Activated CD4-positive, alpha-beta T cell treated with anti-CD3 and anti-CD28 coated beads for 1 hour (primary cell): Measurements from ENCODE around the gene TSGA10IP.
A peak's percentile ranks its signal among the peaks of the same experiment; 100 is the strongest.

Experiments
- DNase-seq: peaks from one replicate; pipeline ENCODE4 v3.0.0-alpha.2; 2020

TSGA10IP gene

DNA sequence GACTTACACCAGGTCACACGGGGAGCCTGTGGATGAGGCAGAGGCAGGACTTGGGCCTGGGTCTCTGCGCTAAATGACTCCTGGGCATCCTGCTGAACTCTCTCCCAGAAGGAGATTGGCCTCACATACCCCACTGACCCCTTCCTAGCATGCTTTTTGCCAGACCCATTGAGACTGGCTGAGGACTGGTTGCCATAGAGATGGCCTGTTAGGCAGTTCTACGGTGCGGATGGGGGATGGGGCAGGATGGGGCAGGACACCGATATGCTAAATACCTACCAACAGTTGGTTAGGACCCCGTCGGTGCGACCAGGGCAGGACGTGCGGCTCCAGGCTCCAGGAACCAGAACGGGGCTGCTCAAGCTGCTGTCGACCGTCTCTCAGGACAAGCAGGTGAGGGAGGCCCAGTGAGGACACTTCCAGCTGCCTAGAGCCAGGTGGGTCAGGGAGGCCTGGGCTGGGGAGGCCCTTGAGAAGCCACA, at the start of gene TSGA10IP:
Gene TSGA10IP (plus strand): TSS at position 51 of the 482 bp plus-strand sequence. CDS start 196 bp downstream, at position 247.
- no peak for DNase-seq

DNA sequence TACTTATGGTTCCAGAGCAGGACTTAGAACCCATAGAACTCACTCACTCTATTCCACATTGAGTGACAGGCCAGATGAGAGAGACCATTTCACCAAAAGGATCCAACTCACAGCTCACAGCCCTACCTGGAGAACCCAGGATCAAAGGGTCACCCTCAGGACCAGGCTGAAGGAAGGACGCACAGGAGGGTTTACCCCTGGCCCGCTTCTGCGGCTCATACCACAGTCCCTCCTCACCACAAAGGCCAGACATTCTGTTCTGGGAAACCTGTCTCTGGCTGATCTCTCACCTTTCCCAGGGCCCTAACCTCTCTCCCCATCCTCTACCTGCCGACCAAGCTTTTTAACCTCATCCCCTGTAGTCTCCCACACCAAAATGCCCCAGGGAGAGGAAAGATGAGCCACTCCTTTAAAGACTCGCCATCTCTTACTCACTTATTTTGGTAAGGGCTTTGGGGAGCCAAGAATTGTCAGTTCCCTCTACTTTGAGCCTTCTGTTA, 49.7 kb upstream of the TSGA10IP start:
- no peak for DNase-seq

DNA sequence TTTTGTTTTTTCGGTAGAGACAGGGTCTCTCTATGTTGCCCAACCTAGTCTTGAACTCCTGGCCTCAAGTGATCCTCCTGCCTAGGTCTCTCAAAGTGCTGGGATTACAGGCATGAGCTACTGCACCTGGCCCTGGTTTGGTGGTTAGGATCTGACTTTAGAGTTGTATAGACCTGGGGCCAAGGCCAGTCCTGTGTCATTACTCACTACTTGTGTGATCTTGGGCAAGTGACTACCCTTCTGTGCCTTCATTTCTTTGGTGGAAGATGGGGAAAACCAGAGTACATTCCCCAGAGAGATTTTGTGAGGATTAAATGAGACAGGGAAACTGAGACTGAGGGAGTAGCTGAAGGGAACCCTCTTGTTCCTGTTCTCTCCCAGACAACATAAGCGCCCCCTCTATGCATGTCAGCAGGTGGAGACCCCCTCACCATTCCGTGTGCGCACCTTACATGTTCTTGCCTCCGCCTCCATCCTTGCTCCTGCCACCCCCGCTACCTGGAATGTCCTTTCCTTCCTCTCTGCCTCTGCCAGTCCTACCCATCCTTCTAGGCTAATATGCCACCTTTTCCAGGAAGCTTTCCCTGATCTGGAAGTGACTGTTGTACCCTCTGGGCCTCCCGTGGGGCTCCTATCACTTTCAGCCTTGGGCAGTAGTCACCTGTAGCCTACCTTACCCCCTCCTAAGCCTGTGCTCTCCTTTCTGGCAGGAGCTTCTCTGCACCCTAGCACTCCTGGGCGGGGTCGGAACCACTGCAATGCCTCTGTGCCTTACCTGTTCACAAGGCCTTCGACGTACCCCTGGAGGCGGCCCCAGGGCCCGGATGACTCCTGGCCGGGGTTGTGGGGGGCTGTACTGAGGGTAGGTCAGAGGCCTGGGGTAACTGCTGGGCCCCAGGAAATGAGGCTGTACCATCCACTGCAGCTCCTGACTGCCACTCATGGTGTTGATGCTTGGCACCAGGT, 49.0 kb upstream of the TSGA10IP start:
- DNase-seq, result no peak

DNA sequence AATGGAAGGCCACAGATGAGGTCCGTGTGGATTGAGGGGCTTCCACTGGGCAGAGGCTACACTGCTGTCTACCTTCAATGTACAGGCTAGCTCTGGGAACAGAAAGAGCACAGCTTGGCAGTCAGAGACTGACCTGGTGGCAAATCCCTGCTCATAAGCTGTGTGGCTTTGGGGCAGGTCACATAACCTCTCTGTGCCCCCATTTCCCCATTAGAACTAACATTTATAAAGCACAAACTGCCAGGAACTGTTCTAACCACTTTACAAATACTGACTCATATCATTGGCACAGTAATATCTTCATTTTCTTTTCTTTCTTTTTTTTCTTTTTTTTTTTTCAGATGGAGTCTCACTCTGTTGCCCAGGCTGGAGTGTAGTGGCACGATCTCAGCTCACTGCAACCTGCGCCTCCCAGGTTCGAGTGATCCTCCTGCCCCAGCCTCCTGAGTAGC, 48.2 kb upstream of the TSGA10IP start:
- no peak for DNase-seq

DNA sequence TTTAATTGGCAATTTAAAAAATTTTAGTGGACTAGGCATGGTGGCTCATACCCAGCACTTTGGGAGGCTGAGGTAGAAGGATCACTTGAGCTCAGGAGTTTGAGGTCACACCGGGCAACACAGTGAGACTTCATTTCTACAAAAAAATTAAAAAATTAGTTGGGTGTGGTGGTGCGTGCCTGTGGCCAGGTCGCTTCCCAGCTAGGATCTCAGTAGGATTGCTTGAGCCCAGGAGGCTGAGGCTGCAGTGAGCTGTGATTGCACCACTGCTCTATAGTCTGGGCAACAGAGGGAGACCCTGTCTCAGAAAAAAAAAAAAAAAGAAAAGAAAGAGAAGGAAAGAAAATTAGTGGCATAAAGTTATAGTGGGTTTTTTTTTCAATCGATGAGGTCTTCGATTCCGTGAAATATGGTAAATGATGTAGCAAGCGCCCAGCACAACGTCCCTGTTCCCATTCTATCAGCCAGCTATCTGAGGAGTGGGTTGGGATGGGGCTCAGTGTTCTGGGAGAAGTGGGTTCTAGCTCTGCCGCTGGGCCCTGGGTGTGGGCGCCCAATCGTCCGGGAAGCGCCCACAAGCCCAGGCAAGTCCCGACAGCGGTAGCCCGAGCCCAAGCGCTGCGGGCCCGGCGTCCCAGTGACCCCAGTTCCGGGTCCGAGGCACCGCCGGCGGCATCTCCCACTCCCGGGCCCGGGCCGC, 46.5 kb upstream of the TSGA10IP start:
- no peak for DNase-seq

DNA sequence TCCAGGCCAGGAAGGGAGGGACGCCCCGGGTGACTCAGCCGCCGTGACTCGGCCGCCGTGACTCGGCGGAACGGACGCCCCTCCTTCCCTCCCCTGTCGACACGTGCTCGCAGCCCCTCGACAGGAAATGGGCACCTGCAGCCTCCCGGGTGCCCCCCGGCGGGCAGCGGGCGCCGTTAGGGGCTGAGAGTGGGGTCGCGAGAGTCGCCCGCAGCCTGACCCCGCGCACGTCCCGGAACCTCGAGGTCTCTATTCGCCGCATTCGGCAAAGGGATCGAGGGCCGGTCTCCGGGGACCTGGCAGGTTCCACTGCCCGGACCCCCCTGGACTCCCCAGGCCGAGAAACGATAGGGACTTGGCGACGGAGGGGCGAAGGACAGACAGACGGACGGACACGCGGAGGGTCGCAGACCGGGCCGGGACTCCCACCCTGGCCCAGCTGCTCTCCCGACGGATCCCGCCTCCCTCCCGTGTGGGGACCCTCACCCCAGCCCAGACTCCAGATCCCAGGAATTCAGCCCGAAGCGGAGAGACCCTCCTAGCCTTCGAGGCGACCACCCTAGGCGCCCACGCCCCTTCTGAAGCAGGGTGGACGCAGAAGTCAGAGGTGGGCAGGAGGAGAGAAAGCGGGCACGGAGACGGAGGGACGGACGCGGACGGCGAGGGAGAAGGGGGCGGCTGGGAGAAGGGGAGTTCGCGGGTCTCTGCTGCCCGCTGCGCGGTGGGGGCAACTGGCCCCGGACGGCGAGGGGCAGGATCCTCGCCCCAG, 45.7 kb upstream of the TSGA10IP start:
- DNase-seq, result peak; percentile 55

DNA sequence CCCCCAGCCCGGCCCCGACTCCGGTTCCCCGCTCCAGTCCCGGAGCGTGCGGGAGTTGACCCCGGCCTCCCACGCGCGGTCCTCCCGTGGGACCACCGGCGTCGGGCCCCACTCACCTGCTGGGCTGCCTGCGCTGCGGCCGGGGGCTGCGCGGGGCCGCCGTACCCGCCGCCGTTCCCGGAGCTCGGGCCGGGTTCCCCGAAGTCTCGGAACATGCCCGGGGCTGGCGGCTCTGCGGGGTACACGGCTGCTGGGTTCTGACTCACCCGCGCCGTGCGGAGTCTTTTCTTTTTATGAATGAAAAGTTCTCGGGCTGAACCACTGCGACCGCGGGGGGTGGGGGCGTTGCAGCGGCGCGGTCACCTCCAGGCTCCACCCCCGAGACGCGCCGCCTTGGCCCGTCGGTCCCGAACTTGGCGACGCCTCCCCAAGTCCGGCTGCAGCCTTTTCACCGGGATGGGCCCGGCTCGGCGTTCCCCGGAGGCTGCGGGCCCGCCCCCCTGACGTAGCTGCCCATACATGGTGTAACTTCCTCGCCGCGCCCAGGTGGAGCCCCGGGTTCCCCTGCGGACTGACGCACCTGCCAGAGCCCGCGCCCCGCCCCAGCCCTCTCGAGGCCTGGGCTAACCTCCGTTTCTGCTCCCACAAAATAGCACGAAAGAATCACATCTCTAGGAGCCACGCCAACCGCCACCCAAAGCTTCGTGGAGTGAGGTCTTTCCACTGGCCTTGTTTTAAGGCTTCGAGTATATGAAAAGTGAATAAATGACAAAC, 45.0 kb upstream of the TSGA10IP start, which contains the start of gene FOSL1:
Gene FOSL1 (minus strand): TSS at position 264 of the 774 bp plus-strand sequence. CDS start 49 bp downstream, at position 215.
- peak; percentile 91 for DNase-seq

DNA sequence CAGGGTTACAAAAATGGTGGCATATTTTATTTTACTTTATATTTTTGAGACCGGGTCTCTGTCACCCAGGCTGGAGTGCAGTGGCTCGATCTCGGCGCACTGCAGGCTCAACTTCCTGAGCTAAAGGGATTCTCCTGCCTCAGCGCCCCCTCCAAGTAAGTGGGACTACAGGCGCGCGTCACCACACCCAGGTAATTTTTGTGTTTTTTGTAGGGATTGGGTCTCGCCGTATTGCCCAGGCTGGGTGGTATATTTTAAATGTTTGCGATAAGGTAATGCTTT, 44.4 kb upstream of the TSGA10IP start:
- DNase-seq, result no peak

DNA sequence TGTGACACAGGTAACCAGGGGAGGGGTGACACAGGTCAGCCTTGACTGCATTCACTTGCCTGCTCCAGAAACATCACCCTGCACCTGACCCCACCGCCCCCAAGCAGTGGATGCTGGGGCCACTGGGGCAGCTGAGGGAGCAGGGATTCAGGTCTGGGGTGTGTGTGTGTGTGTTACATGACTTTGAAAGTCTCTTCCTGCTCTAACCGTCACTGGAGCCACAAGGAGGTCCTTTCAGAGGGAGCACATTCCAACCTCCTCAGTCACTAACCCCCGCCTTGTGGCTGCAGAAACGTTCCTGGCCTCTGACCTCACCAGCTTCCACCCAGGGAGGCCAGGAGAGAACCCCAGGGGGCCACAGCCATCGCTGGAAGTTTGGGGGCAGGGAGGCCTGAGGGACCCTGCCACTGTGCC, 42.2 kb upstream of the TSGA10IP start:
- DNase-seq, result no peak

DNA sequence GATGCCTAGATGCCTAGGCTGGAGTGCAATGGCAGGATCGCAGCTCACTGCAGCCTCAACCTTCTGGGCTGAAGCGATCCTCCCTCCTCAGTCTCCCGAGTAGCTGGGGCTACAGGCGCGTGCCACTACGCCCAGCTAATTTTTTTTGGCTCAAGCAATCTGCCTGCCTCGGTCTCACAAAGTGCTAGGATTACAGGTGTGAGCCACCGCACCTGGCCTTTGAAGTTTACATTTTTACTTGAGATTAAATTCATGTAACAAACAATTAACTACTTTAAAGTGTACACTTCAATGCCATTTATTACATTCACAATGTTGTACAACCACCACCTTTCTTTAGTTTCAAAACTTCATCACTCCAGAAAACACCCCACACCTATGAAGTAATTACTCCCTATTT, 41.6 kb upstream of the TSGA10IP start:
- no peak for DNase-seq

DNA sequence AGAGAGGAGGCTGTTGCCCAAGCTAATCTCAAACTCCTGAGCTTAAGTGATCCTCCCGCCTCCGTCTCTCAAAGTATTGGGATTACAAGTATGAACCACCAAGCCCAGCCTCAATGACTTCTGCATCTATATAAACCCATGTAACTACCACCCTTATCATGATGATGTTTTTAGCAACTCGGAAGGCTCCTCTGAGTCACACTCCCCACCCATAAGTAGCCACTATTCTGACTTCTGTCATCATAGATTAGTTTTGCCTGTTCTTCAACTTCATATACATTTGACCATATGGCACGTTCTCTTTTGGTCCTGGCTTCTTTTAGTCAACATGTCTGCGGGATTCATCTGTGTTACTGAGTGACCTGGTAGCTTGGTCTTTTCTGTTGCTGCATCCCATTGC, 38.7 kb upstream of the TSGA10IP start:
- no peak for DNase-seq

DNA sequence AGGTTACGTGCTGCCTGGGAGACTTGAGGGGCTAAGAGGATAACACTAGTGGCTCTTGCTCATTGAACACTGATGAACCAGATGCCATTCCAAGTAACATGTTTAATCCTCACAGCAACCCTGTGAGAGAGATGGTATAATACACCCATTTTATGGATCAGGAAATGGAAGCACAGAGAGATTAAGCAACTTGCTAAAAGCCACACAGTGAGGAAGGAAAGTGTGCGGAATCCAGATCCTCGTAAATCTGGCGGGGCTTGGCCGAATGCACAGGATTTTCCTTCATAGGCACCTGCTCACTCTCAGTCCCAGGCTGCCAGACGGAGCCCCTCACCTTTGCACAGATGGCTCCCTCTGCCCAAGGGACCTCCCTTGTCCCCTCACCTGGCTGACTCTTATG, 37.4 kb upstream of the TSGA10IP start:
- DNase-seq, result no peak

DNA sequence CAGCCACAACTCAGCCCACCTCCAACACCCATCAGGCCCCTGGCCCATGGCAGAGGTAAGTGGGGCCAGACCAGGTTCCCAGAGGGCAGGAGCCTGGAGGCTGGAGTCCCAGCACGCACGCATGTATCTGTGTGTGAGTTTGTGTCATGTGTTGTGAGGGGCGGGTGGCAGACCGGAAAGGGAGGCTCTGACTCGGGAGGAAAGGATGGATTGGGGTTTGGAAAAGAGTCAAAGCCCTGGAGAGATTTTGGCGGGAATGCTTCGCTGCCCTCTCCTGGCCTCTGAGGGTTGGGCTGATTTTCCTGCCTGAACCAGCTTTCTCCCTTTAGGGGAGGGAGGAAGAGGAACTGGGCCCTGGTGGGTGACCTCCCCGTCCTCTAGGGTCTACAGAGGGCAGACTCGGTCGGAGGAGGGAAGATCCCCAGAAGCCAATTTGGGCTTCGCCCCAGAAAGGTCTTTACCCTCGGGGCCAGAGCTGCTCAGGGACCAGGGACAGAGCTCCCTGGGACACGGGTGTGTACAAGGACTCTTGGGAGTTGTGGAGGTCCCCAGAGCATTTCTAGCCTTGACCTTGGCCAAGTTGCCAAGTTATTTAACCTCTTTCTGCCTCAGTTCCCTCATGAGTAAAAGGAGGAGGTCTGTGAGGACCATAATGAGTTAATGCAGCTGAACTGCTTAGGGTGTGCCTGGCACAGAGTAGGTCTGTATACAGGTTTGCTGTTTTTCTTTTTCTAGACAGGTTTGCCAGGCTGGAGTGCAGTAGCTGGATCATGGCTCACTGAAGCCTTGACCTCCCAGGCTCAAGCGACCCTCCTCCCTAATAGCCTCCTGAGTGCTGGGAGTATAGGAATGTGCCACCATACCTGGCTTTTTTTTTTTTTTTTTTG, 33.4 kb upstream of the TSGA10IP start:
- DNase-seq, result no peak

DNA sequence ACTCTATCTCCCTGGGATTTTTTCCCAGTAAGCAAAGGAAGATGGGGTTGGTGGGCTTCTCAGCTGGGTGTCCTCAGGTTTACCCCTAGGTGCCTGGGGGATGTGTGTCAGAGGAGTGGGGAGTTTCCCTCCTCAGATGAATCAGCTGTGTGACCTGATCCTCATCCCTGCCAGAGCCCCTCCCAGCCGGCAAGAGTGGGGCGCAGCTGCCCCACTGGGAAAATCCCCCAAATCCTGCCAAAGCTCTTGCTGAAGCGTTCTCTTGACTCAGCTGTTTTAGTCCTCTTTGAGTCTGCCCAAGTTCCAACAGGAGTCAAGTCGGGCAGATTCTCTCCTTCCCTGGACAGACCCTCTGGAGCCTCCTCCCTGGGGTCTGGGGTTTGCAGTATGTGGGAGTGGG, 32.4 kb upstream of the TSGA10IP start:
- DNase-seq, result no peak

DNA sequence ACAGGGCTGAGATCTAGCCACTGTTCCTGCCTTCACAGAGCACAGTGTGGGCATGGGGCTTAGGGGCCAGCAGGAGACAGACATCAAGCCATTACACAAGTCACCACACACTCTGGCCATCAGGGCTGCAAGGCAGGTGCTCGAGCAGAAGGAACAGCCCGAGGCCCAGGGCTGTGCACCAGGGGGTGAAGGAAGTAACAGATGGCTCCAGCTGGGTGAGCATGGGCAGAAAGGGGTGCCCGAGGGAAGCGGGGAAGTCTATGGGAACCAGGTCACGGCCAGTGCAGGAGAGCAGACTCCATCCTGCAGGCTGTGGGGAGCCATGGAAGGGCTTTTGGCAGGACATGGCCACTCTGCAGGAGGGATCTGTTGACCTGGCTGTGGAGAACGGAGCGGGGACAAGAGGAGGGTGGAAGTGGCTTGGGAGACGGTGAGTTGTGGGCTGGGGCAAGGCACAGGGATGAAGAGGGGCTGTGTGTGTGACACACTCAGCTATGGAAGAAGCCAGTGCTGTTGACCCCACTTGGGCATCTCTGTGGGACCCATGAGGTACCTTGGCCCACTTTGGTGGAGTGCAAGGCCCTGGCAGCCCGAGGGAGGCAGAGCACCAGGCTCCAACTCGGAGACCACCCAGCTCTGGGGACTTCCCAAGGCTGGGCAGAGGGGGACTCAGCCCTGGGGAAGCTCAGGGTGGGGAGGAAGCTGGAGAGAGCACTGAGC, 30.0 kb upstream of the TSGA10IP start:
- no peak for DNase-seq

DNA sequence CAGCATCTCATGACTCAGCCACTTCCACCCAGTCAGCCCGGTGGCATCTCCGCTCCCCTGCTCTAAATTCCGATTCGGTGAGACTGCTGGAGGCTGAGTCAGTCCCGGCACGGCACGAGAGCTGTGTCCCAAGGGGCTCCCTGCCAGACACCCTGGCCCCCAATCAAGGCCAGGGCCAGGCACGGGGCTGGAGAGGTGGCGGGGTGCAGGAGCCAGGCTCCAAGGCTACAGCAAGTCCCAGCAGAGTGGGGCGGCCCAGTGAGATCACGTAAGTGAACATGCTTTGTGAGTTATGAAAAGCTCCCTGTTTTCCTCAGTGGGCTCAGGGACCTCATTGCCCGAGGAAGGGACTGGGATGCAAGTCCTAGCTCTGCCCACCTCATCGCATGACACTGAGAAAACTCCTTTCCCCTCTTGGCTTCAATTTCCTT, 29.4 kb upstream of the TSGA10IP start:
- no peak for DNase-seq

DNA sequence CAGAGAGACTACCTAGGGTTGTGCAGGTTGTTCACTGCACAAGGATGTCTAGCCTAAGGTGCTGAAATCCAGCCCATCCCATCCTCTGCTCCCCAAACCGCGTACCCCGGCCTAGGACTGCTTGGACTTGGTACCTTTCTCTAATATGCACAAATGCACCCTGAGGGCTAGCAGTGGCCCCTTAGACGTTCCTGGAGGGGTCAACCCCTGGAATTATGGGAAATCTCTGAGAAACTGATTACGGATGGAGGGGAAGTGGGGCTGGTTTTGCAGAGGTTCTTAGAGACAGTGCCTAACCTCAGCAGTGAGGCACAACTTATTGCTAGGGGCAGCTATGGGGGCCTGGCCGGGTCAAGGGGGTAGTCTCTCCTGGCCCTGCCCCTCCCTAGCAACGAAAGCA, 28.9 kb upstream of the TSGA10IP start:
- no peak for DNase-seq

DNA sequence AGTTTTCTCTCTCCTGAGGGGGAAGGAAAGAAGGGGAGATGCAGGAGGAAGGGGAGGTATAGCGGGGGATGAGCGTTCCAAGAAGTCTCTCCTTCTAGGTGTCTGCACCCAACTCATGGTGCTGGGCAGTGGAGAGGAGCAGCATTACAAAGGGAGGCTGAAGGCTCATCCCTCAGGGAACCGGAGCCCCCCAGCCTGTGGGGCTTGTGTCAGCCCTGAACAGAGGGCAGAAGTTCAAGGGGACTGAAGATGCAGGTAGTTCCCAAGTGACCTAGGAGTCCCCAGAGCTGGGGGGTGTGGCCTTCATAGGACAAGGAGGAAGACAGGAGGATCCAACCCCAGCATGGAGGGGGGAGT, 28.2 kb upstream of the TSGA10IP start:
- DNase-seq, result no peak

DNA sequence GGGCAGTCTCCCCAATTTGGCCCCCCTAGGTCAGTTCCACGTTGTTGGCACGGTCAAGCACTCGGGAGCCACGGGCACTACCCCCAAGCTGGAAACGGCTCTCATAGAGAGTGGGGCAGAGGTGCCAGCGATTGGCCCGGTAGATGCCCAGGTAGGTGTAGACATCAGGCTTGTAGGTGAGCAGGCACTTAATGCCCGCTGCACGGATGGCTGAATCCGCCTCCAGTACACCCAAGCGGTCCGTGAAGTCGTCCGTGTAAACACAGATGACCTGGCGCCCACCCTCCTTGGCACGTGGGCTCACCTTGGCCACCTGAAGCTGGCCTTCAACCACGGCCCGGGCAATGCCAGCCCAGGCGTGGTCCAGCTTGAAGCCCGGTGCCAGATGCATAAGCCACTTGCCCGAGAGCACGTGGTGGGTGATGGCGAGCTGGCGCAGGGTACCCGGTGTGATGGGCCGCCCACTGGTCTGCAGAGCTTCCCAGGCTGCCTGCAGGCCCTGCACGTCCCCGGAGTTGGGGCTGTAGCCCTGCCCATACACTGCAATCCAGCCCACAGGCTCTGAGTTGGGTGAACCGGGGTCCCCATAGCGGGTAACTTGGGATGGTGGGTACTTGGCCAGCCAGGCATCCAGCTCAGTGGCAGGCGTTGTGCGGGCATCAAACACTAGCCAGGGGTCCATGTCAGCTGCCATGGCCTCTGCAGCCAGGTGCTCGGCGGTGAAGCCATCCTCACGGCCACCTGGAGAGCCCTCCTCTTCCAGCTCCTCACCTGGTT, 27.7 kb upstream of the TSGA10IP start:
- DNase-seq, result no peak
